Measurements from ENCODE around the gene FEZF2.

DNA sequence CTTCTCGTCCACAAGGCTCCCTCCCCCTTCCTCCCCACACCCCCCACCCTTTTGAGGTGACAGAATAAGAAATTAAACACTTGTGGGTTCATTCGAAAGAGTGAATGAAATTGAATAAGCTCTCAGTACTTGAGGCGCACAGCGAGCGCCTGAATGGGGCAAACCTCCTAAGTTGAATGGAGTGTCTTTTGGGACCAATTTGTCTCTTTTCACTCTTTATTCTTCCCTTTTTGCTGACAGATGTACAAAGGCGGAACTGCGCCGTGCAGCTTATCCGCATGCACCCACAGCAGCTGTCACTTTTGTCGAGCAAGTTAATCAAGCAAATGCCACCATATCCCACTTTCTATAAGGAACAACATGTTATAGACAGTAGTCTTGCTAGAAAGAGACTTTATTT is 47.9 kb upstream of the FEZF2 start:
- TF ChIP-seq, protein P1, sequence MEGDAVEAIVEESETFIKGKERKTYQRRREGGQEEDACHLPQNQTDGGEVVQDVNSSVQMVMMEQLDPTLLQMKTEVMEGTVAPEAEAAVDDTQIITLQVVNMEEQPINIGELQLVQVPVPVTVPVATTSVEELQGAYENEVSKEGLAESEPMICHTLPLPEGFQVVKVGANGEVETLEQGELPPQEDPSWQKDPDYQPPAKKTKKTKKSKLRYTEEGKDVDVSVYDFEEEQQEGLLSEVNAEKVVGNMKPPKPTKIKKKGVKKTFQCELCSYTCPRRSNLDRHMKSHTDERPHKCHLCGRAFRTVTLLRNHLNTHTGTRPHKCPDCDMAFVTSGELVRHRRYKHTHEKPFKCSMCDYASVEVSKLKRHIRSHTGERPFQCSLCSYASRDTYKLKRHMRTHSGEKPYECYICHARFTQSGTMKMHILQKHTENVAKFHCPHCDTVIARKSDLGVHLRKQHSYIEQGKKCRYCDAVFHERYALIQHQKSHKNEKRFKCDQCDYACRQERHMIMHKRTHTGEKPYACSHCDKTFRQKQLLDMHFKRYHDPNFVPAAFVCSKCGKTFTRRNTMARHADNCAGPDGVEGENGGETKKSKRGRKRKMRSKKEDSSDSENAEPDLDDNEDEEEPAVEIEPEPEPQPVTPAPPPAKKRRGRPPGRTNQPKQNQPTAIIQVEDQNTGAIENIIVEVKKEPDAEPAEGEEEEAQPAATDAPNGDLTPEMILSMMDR (IDR thresholded peaks at IDR 0.05 in 8 of 11, conservative IDR thresholded peaks at IDR 0.05 in 3 of 11), result no peak
- no peak for TF ChIP-seq POLR2AphosphoS5 (IDR thresholded peaks at IDR 0.05)

Data from spleen (tissue), 7 donors.